ENCODE measurements around the gene CCNK. TPM values are rescaled to one million over a fixed set of nuclear protein-coding genes. Genes with fewer than 3 reads are reported as not detected.

CCNK gene
- total RNA-seq, 2 donors from 2014 or later, result 78.6 to 105 TPM

DNA sequence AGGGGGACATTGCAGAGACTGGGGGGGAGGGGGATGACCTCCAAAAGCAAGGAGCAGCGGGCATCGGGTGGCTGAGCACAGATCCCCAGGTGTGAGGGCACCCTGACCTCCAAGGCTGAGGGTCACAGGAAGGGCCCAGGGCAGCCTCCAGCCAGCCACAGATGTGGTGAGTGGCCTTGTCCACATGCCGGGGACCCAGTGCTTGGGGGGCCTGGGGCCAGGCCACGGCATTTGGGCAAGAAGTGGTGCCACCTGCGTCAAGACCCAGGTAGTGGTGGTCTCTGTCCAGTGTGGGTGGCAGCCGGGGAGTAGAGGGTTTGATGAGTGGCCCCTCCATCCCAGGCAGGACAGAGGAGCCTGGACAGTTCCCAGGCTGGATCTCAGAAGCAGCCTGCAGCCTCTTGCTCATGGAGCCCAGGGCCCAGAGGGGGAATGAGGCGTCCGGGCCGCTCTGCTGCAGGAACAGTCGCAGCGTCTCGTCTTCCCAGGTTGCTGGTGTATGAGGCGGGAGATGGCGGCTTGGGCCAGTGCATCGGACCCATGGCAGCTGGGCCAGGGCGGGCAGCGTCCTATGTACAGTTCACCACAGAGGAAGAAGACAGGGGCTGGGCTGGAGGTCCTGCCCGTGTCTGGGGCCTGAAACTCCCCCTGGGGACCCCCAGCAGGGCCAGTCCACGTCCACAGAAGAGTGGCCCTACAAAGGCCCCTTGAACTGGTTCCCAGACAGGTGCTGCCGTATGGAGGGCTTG lies 33.5 kb downstream of the CCNK start:
- Mint-ChIP-seq H3K4me1 (ENCODE audit: low read depth in 2 of 2) (no peaks in the 10 kb centered on the region), H3K36me3 (no peaks in the 10 kb centered on the region), H3K9me3 (no peaks in the 10 kb centered on the region), H3K27ac (no peak overlapping the region), H3K27me3 (no peaks in the 10 kb centered on the region), H3K4me3 (no peak overlapping the region)
- ATAC-seq, result no peak
- peak; percentile 56 for DNase-seq (ENCODE audit: low spot score)

GRCh38 chr14:99515301-99516155 lies 34.3 kb downstream of the CCNK start:
- Mint-ChIP-seq H3K4me1 (ENCODE audit: low read depth in 2 of 2) (no peaks in the 10 kb centered on the region), H3K36me3 (no peaks in the 10 kb centered on the region), H3K27me3 (no peaks in the 10 kb centered on the region), H3K4me3 (no peak overlapping the region), H3K9me3 (no peaks in the 10 kb centered on the region), H3K27ac (no peak overlapping the region)
- DNase-seq (ENCODE audit: low spot score) (peak; percentile 58), ATAC-seq (no peak)

- ATAC-seq, result no peak
- Mint-ChIP-seq H3K27ac (no peak overlapping the region), H3K4me3 (no peak overlapping the region), H3K36me3 (no peaks in the 10 kb centered on the region), H3K27me3 (no peaks in the 10 kb centered on the region), H3K4me1 (ENCODE audit: low read depth in 2 of 2) (no peaks in the 10 kb centered on the region), H3K9me3 (no peaks in the 10 kb centered on the region)
- DNase-seq (ENCODE audit: low spot score), result peak; percentile 61
Measured at GRCh38 chr14:99516156-99516870, 35.1 kb downstream of the CCNK start.

- H3K9me3 Mint-ChIP-seq, result no peaks in the 10 kb centered on the region
Measured at GRCh38 chr14:99516871-99517642, 35.8 kb downstream of the CCNK start.

DNA sequence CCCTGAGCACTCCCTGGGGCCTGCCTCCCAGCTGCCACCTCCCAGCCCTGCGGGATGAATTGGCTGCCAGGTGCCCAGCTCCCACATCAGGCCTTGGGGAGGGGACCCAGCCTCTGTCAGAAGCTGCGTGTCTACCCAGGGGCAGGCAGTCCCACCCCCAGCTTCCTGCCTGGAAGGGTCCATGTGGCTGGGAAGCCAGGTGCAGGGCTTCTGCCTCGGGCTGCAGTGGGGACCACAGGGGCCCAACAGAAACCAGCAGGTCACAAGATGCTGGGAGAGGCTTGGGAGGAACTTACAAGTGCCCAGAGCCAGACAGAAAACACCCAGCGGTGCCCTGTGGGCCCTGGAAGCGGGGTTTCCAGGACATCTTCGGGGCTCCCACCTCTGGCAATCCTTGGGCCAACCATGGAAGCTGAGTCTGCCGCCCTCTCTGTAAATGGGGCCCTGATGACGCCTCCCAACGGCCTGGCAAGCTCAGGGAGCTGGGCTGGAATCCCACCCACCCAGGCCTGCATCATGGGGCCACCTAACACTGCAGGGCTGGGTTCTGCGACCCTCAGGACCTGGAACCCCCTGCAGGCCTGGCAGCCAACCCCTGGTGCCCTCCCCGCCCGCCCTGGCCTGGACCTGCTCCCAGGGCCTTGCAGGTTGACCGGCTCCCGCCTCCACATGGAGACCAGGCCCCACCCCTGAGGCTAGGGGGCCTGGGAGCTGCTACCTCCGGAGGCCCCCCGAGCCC lies 36.6 kb downstream of the CCNK start:
- Mint-ChIP-seq H3K27ac (no peak overlapping the region), H3K27me3 (no peaks in the 10 kb centered on the region), H3K36me3 (no peaks in the 10 kb centered on the region), H3K9me3 (no peaks in the 10 kb centered on the region), H3K4me3 (no peak overlapping the region), H3K4me1 (ENCODE audit: low read depth in 2 of 2) (no peaks in the 10 kb centered on the region)
- DNase-seq (ENCODE audit: low spot score), result no peak
- ATAC-seq, result peak in 1 of 2 donors; percentile 1

More at GRCh38 chr14:99516871-99517642, 35.8 kb downstream of the CCNK start:
- no peaks in the 10 kb centered on the region for H3K36me3 Mint-ChIP-seq
- H3K27ac Mint-ChIP-seq, result no peak overlapping the region
- DNase-seq (ENCODE audit: low spot score) (no peak), ATAC-seq (no peak)
- no peaks in the 10 kb centered on the region for H3K27me3 Mint-ChIP-seq
- H3K4me1 Mint-ChIP-seq (ENCODE audit: low read depth in 2 of 2), result no peaks in the 10 kb centered on the region
- no peak overlapping the region for H3K4me3 Mint-ChIP-seq

GRCh38 chr14:99518441-99519346 lies 37.5 kb downstream of the CCNK start:
- no peaks in the 10 kb centered on the region for H3K36me3 Mint-ChIP-seq
- DNase-seq (ENCODE audit: low spot score) (peak; percentile 83), ATAC-seq (peak; percentile 66 to 78)
- no peak overlapping the region for H3K27ac Mint-ChIP-seq
- no peaks in the 10 kb centered on the region for H3K27me3 Mint-ChIP-seq
- H3K4me1 Mint-ChIP-seq (ENCODE audit: low read depth in 2 of 2), result no peaks in the 10 kb centered on the region
- no peak overlapping the region for H3K4me3 Mint-ChIP-seq
- H3K9me3 Mint-ChIP-seq, result no peaks in the 10 kb centered on the region

DNA sequence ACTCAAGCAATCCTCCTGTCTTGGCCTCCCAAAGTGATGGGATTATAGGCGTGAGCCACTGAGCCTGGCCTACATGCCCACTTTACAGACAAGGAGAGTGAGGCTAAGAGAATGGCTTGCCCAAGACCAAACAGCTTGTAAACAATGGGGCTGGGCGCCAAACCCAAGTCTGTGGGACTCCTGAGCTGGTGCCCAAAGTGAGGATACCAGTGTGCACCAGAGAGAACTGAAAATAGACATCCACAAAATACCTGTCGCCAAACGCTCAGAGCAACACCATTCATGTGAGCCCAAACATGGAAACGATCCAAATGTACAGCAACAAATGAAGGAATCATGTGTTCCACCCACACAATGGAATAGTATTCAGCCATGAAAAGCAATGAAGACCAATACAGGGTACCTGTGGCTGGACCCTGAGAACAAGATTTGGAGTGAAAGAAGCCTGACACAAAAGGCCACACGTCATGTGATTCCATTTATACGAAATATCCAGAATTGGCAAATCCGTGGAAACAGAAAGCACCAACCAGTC lies 38.2 kb downstream of the CCNK start:
- Mint-ChIP-seq H3K9me3 (no peaks in the 10 kb centered on the region), H3K4me3 (no peak overlapping the region), H3K36me3 (no peaks in the 10 kb centered on the region), H3K27ac (no peak overlapping the region), H3K4me1 (ENCODE audit: low read depth in 2 of 2) (no peaks in the 10 kb centered on the region), H3K27me3 (no peaks in the 10 kb centered on the region)
- DNase-seq (ENCODE audit: low spot score) (no peak), ATAC-seq (no peak)

DNA sequence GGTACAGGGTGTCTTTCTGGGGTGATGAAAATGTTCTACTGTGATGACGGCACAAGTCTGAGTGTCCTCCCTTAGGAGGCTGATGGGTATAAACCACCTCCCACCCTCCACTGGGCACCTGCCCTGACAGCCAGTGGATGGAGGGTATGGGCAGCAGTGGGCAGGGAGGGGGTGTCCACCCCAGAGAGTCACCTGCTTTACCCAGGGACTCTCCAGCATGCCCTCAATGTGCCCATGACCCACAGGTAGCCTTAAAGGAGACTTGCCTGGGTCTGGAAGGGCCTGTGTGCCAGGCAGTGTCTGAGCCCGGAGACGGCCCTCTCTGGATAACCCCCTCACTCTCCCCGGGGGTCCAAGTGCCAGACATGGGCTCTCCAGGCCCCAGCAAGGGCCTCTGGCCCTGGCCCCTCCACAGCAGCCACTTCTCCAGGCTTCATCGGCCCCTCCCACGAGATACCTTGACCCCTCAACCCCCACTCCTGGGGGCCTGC lies 38.8 kb downstream of the CCNK start:
- no peaks in the 10 kb centered on the region for H3K36me3 Mint-ChIP-seq
- no peaks in the 10 kb centered on the region for H3K27me3 Mint-ChIP-seq
- H3K4me3 Mint-ChIP-seq, result no peak overlapping the region
- H3K27ac Mint-ChIP-seq, result no peak overlapping the region
- ATAC-seq (no peak), DNase-seq (ENCODE audit: low spot score) (no peak)
- H3K9me3 Mint-ChIP-seq, result no peaks in the 10 kb centered on the region
- H3K4me1 Mint-ChIP-seq (ENCODE audit: low read depth in 2 of 2), result no peaks in the 10 kb centered on the region

GRCh38 chr14:99520571-99521081 lies 39.4 kb downstream of the CCNK start:
- ATAC-seq (no peak), DNase-seq (ENCODE audit: low spot score) (no peak)
- H3K27ac Mint-ChIP-seq, result no peak overlapping the region
- no peaks in the 10 kb centered on the region for H3K36me3 Mint-ChIP-seq
- H3K9me3 Mint-ChIP-seq, result no peaks in the 10 kb centered on the region
- no peaks in the 10 kb centered on the region for H3K27me3 Mint-ChIP-seq
- no peaks in the 10 kb centered on the region for H3K4me1 Mint-ChIP-seq (ENCODE audit: low read depth in 2 of 2)
- no peak overlapping the region for H3K4me3 Mint-ChIP-seq

- Mint-ChIP-seq H3K27ac (no peak overlapping the region), H3K27me3 (no peaks in the 10 kb centered on the region), H3K4me3 (no peak overlapping the region), H3K36me3 (no peaks in the 10 kb centered on the region), H3K4me1 (ENCODE audit: low read depth in 2 of 2) (no peaks in the 10 kb centered on the region), H3K9me3 (no peaks in the 10 kb centered on the region)
- DNase-seq (ENCODE audit: low spot score), result no peak
- no peak for ATAC-seq
Measured at GRCh38 chr14:99521176-99522024, 40.2 kb downstream of the CCNK start.

GRCh38 chr14:99522025-99522401 lies 40.8 kb downstream of the CCNK start:
- no peaks in the 10 kb centered on the region for H3K9me3 Mint-ChIP-seq

More at GRCh38 chr14:99522025-99522401, 40.8 kb downstream of the CCNK start:
- H3K27ac Mint-ChIP-seq, result no peak overlapping the region
- no peaks in the 10 kb centered on the region for H3K4me1 Mint-ChIP-seq (ENCODE audit: low read depth in 2 of 2)
- DNase-seq (ENCODE audit: low spot score), result no peak
- H3K36me3 Mint-ChIP-seq, result no peaks in the 10 kb centered on the region
- H3K27me3 Mint-ChIP-seq, result no peaks in the 10 kb centered on the region
- H3K4me3 Mint-ChIP-seq, result no peak overlapping the region
- no peak for ATAC-seq
